SKM-1 (cell line): ENCODE measurements around the gene STAT5A.
"Not testable (repeated sequence)": the region's sequence is repeated elsewhere in the genome, so short reads cannot be mapped to it uniquely, and the experiment has no call there.

ENCODE experiments used
- DNase-seq: peaks from one replicate; lab custom pipeline; 2025; ENCODE audit not compliant: unreplicated experiment; lab: John Stamatoyannopoulos, UW

STAT5A gene

DNA sequence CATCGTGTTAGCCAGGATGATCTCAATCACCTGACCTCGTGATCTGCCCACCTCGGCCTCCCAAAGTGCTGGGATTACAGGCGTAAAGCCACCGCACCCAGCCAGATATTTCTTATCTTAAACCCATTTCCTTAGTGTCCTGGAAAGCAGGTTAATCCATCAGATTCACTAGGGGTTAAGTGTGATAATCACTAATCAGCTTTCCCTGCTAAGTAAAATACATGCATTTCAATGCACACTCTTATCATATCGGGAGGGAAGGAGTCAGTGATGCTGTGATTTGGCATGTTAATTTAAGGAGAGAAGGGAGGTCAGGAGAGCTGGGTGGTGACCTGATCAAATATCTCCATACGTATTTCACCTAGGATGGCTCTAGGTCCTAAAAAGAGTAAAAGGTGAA, 70.8 kb downstream of the STAT5A start:
- no peak for DNase-seq

DNA sequence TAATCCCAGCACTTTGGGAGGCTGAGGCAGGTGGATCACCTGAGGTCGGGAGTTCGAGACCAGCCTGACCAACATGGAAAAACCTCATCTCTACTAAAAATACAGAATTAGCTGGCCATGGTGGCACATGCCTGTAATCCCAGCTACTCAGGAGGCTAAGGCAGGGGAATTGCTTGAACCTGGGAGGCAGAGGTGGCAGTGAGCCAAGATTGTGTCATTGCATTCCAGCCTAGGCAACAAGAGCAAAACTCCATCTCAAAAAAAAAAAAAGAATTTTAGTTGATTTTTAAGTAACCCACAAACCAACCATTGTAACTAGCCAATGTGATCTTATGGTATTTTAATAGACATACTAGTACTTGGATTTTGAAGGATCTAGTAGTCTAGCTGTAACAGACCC, 72.1 kb downstream of the STAT5A start:
- not testable (repeated sequence) for DNase-seq
